DMS153 treated with DMSO at 0.1 percent for 48 hours (cell line): ENCODE results near the gene TGFB3.

Experiments used
- DNase-seq: peaks from one replicate; lab custom pipeline; 2025; ENCODE audit not compliant: unreplicated experiment; lab: John Stamatoyannopoulos, UW

Gene TGFB3

DNA sequence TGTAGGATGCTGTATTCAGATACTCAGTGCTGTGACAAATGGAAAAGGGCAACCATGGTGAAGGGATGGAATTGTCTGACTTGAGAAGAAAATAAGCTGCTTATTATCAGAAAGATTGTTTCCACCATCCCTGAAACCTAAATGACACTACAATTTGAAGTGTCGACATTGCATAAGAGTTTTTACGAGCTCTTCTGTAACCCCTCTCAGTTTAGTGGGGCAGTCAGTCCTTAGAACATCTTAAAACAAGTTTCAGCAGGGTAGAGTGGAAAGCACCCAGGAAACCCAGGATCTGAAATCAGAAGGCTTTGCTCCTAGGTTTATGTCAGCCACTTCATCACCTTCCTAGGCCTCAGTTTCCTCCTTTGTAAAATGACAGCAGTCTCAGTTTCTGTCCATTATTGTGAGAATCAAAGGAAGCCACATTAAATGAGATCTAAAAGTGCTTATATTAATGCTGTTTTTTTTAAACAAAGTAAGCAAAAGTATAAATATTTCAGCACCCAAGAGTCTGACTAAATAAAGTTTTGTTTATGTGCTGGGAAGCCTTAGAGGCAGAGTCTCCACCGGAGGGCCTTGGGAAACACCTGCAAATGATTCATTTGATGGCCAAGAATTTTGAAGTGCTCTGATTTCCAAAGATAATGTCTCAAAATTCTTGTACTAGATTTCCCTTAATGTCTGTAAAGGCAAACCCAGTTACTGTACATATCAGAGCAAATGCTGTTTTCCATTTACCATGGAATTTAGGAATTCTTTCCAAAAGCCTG, 5.6 kb upstream of the TGFB3 start:
- DNase-seq, result no peak

DNA sequence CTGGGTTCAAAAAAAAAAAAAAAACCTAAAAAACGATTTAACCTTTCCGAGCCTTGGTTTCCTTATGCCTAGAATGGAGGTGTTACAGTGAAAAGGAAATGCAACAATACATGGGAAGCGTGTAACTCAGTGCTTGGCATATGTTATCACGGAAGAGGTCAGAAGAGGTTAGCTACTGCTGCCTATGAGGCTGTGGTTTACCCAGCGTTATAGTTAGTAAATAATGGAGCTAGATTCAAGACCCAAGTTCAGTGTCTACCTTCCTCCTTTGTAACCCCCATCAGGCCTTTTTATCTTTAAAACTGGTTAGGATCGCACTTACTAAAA, 4.6 kb upstream of the TGFB3 start:
- DNase-seq, result no peak

DNA sequence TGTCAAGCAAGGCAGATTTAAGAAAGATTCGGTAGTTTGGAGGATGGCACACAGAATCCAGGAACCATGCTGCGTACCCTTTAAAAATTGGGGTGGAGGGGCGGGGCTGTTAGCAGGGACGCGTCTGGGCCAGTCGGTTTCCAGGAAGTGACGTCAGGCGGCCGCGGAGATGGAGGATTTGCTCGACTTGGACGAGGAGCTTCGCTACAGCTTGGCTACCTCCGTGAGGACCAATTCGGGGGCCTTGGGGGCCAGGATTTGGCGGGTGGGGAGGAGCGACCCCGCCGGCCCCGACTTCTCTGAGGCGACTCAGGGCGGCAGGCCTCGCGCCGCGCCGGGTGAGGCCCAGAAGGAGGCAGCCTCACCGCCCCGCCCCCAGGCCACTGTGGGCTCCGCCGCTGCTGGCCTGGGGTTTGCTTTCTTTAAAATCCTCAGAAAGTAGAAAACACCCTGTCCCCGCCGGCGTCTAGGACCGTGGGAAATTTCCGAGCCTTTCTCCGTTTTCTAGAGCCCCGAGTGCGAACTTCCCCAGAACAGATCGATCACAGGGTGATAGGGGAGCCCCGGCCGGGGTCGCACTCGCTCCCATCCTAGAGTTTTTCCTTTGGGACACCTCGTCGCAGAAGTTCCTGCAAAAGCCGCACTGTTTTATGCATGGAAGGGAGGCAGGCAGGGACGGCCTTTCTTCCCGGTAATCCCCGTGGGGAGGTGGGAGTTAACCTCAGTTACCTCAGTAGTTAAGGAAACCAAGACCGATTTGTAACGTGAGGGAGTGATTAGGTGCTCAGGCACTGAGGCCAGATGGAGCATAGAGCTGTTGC, 4.0 kb upstream of the TGFB3 start, which contains the start of gene IFT43:
TSS of gene IFT43 (plus strand) at position 146 of the 821 bp plus-strand sequence. CDS start at position 170, 24 bp downstream.
- peak; percentile 61 for DNase-seq

DNA sequence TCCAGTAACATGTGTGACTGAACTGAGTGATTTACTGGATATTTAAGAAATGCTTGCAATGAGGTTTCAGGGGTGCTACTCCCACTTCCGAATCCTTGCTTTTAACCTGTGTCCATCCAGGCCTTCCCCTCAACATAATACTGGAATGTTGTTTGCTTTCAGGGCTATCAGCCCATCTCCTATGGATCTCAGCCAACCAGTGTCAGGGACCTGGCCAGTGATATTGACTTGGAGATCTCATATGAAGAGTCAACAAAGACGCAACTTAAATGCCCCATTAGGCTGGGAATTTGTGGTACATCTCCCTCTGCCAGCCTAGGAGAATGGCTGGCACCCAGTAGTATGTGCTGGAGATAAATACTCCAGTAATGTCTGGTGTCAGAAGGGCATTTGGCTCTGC, 2.9 kb upstream of the TGFB3 start:
- DNase-seq, result no peak

DNA sequence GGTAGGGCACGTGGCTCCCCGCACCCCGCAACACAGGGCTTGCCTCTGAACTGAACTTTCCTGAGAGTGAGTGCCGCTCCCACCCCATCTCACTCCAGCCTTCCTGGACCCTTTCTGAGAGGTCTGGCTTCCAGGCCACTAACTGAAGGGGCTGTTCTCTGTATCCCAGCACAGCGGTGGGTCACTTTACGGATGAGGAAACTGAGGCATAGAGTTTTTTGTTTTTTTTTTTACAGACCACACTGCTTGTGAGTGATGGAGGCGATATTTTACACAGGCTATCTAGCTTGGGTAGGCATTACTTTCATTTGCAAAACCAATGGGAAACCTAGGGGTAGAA, 1.2 kb upstream of the TGFB3 start:
- DNase-seq, result no peak

DNA sequence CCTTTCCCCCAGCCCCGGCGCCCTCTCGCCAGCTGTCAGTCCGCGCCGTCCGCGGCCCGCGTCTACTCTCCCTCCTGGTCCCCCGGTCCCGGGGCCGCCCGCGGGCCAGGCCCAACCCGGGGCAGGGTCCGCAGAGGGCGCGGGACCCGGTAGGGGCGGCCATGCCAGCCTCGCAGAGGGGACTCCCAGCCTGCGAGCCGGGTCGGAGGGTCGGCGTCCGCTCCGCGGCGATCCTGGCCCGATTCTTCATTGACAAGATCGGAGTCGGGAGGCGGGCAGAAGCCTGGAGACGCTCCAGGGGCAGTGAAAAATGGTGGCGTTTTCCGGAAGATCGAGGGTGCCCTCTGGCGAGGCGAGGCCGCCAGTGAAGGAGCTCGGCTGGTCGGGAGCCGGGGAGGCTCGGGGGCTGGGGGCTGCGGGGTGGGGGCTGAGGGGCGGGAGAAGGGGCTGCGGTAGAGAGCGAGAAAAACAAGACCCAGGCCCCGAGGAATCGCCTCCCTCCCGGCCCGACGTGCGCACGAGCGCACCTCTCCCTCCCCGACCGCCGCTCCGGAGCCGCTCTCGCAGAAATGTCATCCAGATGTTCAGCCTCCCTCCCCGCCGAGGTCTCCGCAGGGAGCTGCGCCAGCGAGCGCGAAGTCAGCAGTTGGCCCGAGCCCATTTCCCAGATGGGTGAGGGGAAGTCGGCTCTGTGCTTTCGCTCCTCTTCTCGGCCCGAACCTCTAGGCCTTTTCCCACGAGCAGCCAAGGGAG, 647 bp upstream of the TGFB3 start:
- peak; percentile 52 for DNase-seq

DNA sequence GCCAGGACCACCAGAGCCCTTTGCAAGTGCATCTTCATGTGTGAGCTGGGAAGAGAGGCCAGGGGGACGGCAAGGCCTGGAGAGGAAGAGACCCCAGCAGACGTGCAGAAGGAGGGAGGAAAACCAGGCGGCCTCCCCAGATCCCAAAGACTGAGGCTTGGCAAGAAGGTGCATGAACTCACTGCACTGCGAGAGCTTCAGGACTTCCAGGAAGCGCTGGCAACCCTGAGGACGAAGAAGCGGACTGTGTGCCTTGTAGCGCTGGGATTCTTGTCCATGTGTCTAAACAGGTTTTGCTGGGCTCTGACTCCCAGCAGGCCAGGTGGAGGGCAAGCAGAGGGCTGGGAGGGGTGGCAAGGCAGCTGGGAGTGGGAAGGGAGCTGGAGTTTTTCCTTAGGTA, 939 bp downstream of the TGFB3 start:
- DNase-seq, result no peak

DNA sequence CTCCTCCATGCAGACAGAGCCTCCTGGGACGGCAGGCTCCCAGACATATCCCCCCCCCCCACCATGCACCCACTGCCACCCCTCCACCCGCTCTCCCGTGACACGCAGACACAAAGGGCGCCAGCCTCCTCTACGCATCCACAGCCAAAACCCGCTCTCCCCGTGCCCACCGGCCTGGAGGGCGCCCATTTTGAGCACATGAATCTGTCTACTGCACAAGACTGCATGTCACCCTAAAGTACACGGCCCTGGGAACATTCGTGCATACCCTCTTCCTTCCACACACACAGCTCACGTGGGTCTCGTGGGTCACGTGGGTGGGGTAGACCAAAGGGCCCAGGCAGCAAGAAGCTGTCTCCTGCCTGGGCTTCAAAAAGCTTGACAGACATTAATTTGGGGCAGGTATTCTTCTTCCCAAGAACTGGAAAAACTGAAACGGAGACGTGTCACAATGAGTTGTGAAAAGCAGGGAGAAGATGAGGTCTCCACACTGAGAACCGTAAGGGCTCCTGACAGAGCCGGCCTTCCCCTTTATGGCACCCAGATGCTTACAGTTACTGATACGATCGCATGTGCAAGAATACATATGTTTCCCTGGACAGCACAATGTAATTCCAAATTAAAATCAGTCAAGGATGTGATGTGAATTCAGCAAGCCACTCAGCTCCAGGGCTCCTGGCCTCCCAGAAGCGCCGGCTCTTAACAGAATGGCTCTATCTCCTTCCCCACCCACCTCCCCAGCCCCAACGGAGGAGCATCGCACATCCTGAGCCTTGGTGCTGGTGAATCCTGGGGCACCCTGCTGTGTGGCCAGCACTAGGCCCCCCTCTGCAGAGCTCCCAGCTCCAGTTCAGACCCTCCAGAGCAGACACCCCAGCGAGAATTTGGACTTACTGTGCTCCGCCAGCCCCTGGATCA, 1.9 kb downstream of the TGFB3 start:
- DNase-seq, result no peak

DNA sequence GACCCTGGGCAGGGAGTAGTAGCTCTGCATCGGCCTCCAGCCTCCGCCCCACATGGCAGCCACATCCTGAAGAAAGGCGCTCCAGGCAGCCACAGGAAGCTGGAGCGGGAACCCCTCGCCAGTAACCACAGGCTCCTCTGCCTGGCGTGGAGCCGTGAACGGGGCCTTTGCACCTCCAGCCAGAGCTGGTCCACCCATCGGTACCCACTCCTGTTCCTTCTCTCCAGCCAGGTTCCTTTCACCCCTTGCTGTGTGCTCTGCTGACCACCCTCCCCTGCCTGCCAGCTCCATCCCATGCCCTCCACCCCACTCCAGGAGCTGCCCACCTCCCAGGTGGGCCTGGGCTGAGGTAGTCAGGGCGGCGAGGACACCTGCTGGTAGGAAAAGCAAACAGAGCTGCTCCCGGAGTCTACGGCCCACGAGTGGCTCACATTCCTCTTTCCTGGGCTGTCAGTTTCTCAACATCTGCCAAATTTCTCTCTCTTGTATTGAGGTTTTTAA, 2.7 kb downstream of the TGFB3 start:
- DNase-seq, result no peak

DNA sequence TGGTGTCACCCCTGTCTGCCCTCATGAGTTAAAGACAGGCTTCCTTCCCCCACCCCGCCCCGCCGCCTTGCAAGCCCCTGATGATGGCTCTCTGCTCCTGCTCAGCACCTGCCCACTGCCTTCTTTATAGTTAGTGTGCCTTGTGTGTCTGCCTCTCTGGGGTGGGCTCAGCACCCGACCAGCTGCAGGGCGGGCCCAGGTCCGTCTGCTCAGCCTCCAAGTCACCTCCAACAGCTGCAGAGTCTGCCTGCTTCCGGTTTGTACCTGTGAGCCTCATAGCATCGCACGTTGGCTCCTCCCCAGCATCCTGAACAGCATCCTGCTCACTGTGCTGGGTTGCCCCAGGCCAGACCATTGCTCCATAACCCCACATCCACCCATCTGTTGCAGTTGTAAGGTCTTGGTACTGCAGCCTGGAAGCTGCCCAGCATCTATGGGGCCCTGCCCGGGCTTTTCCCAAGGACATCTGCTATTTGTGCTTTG, 3.5 kb downstream of the TGFB3 start:
- DNase-seq, result no peak

DNA sequence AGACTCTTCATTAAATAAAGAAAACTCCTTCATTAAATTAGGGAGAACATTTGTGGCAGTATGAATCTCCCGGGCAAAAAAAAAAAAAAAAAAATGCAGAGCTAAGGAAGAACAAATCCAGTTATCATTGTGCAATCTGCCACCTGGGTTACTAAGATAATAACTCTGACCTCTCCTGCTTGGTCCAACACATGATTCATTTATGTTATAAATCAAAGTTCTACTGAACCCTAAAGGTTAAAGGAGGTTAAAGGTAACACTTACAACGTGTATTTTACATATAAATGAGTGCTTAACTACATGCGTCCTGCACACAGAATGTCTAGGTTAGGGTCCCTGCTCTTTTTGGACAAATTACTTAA, 4.2 kb downstream of the TGFB3 start:
- no peak for DNase-seq

DNA sequence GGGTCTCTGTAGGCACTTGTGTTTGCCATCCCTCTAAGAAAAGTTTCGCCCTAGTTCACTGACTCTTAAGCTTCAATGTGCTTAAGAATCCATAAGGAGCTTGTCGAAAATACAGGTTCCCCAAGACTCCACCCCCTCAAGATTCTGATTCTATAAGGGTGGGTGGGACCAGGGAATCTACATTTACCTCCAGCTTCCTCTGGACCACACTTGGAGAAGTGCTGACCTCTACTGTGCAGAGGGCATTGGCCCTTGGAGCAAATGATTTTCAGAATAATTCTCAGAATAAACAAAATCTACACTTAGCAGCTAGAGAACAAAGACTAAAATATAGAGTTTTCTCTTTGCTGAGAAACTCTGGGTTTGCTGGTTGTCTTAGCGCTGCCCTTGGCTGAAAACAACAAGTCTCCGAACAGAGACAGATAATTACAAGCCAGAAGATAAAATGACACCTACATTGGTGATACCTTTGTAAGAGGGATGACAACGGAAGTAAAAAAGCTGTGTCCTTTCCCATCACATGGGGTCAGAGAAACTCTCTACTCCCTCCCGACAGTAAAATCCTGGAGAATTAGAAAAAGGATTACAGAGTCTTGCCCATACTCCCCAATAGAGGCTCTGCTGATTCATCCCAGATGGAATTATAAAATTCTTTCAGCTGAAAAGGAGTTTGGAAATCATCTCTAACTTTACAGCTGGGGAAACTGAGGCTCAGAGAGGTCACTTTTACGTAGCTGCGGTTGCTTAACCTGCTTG, 4.8 kb downstream of the TGFB3 start:
- no peak for DNase-seq

DNA sequence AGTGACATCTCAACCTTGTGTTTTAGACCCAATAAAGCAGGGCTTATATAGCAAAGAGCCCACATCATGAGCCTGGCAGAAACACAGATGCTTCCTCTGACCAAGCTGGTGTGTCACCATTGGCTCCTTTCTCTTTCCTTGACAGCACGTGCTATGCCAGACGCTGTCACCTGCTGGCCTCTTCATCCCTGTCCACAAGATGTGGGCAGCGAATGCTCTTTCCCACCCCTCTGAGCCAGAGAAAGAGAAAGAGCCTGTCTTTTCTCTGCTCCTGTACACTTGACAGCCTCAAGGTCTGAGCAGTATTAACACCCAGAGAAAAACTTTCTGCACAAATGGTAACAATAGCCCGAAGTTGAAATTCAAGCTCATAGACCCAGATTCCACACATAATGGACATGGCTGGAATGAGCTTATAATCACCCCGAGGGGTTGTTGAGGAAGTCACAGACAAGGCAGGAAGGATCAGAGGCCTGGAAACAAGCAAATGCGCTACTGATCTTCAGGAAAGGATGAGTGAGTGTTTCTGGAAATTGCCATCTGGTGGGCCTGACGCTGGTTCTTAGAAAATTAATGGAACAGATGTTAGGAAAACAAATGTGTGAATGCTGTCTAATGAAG, 8.9 kb downstream of the TGFB3 start:
- no peak for DNase-seq

DNA sequence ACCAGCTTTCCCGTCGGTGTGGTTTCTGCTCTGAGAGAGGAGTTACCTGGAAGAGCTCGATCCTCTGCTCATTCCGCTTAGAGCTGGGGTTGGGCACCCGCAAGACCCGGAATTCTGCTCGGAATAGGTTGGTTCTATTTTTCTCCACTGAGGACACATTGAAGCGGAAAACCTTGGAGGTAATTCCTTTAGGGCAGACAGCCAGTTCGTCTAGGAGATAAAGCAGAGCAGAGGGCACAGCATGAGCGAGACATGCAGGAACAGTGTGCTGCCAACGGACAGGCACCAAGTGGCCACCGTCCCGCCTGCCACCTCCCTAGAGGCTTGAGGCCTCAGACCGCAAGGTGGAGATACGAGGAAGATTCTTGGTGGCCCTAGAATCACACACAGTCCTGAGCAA, 10.3 kb downstream of the TGFB3 start:
- DNase-seq, result no peak

DNA sequence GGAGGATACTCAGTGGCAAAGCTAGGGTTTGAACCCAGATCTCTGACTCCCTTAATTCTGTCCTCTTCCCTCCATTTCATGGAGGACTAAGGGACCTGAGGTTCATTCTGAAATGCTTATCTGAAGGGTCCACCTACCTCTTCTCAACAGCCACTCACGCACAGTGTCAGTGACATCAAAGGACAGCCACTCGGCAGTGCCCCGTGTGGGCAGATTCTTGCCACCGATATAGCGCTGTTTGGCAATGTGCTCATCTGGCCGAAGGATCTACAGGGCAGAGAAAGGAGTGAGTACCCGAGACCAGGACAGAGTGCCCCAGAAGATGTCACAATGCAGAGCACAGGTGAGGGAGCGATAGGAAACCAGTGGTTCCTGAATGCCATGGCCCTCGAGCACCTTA, 10.8 kb downstream of the TGFB3 start:
- no peak for DNase-seq

DNA sequence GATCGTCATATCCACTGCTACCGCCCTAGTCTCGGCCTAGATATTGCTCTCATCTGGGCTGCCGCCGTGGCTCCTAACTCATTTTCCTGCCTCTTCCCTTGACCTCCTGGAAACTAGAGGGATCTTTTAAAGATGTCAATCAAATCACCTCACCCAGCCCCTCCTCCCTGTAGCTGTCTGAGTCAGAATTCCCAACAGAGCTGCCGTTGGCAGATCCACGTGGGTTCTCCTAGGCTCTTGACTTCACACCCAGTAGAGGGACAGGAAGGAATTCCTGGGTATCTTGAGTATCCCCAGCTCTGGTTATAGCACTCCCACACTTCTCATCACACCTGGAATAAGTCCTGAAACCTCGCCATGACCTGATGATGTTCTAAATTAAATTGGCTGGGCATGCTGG, 11.9 kb downstream of the TGFB3 start:
- no peak for DNase-seq

DNA sequence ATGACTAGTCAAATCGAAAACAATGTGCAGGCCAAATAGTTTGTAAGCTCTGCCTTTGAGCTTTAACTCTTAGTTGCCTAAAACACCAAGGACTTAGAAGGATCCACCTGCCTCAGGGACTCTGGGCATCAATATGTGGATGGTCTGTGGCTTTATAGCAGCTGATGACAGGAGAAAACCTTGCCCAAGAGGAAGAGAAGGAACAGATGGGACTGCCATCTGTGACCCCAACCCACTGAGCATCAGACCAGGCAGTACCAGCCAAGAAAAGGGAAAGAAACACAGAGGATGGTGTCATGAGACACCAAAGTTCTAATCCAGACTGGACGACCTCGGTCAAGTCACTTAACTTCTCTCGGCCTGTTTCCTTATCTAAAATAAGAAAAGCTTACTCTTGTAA, 12.7 kb downstream of the TGFB3 start:
- DNase-seq, result no peak

DNA sequence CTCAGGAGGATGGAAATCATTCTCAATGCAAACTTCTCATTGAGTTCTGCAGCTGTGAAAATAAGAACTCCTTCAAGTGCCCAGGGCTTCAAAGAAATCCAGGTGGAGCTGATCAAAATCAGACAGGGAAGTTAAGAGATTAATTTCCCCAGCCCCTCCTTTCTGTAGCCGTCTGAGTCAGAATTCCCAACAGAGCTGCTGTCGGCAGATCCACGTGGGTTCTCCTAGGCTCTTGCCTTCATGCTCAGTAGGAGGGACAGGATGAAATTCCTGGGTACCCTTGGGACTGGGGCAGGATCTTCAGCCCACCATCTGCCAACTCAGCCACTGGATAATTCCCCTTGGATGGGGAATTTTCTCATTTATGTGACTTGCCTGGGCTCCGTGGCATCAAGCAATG, 13.3 kb downstream of the TGFB3 start:
- no peak for DNase-seq

DNA sequence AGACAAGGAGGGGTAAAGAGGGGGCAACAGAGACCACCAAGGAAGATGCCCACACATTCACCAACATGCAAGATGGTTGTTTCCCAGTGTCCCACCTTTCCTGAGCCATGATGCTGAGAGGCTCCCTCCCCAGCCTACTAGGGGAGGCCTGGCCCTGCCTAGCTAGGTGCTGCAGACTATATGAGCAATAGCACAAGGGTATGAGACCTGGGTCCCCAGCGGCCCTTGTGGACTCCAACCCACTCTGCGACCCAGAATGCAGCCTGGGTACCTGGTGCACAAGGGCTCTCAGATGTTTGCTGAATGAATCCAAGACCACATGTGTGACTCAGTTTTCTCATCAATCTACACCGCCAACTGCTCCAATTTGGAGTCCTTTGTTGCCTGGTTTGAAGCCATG, 13.9 kb downstream of the TGFB3 start:
- DNase-seq, result no peak
